Astrocyte (in vitro differentiated cells and primary cell): ENCODE measurements around the gene N4BP2L1.

Experiments used
- CTCF ChIP-seq: IDR thresholded peaks from 2 replicates; pipeline ENCODE4 v1.5.1; 2011; ENCODE audit warnings: low read depth, mild to moderate bottlenecking, inconsistent platforms, low read length, moderate library complexity; ENCODE audit not compliant: insufficient read depth
- EZH2 ChIP-seq: IDR thresholded peaks from 2 replicates; pipeline ENCODE4 v1.6.1; 2012; ENCODE audit warnings: mild to moderate bottlenecking, low read length, inconsistent platforms; ENCODE audit not compliant: insufficient read depth

- TF ChIP-seq CTCF = no peak
- no peak for TF ChIP-seq EZH2
Observed at GRCh38 chr13:32408296-32409000, 19.5 kb downstream of the N4BP2L1 start.
